ENCODE measurements around the gene GMEB1. TPM values are rescaled to one million over a fixed set of nuclear protein-coding genes. Genes with fewer than 3 reads are reported as not detected.

The GMEB1 gene
- total RNA-seq, 3 donors from 2014 or later (not counting 1 experiment from before 2014, with no cell fraction given), result 26.1 to 29.1 (median 28.3) TPM

GRCh38 chr1:28740118-28740517 lies 71.5 kb downstream of the GMEB1 start:
- H3K4me1 Mint-ChIP-seq, result peaks cover 65 to 67% of the 10 kb centered on the region in 2 donors
- no peaks in the 10 kb centered on the region for H3K27me3 Mint-ChIP-seq (ENCODE audit: low read depth in 2 of 2)
- Histone ChIP-seq H3K27me3 (ENCODE audit: control insufficient read depth, insufficient read depth, low read length) (no peaks in the 10 kb centered on the region), H3K27ac (ENCODE audit: low read length) (no peak overlapping the region), H3K36me3 (ENCODE audit: control insufficient read depth, insufficient read depth, low read length) (peaks cover 59% of the 10 kb centered on the region), H3K4me3 (ENCODE audit: low read length) (no peak overlapping the region), H3K4me1 (ENCODE audit: control insufficient read depth, insufficient read depth, low read length) (peaks cover 39% of the 10 kb centered on the region), H3K9me3 (ENCODE audit: control insufficient read depth, insufficient read depth, low read length) (no peaks in the 10 kb centered on the region)
- ATAC-seq, result no peak
- TF ChIP-seq CTCF (IDR thresholded peaks at IDR 0.05), result no peak
- H3K4me3 Mint-ChIP-seq, result peak overlapping the region; percentile 9
- no peaks in the 10 kb centered on the region for H3K9me3 Mint-ChIP-seq
- no peak for DNase-seq
- intact Hi-C loops (cut with micrococcal nuclease), result no loop called here
- peak overlapping the region; percentile 15 to 93 for H3K27ac Mint-ChIP-seq
- peaks cover 10% of the 10 kb centered on the region for H3K36me3 Mint-ChIP-seq

- DNase-seq (no peak), ATAC-seq (no peak)
- H3K4me1 Mint-ChIP-seq, result peaks cover 55 to 62% of the 10 kb centered on the region in 2 donors
Measured at GRCh38 chr1:28744184-28744583, 75.6 kb downstream of the GMEB1 start.

GRCh38 chr1:28745653-28746173 lies 77.1 kb downstream of the GMEB1 start:
- peak overlapping the region; percentile 62 for H3K4me3 Mint-ChIP-seq
- no peaks in the 10 kb centered on the region for H3K36me3 Mint-ChIP-seq
- H3K4me1 ChIP-seq (ENCODE audit: control insufficient read depth, insufficient read depth, low read length), result peaks cover 46% of the 10 kb centered on the region

More at GRCh38 chr1:28744184-28744583, 75.6 kb downstream of the GMEB1 start:
- H3K27ac ChIP-seq (ENCODE audit: low read length), result no peak overlapping the region
- peaks cover 10% of the 10 kb centered on the region for H3K36me3 Mint-ChIP-seq
- 69% methylated on average over 4 of the region's 4 CpGs for WGBS (ENCODE audit: insufficient coverage)
- H3K4me3 ChIP-seq (ENCODE audit: low read length), result no peak overlapping the region
- H3K27ac Mint-ChIP-seq, result peak overlapping the region; percentile 10 to 45
- H3K9me3 Mint-ChIP-seq, result no peaks in the 10 kb centered on the region
- peaks cover 43% of the 10 kb centered on the region for H3K4me1 ChIP-seq (ENCODE audit: control insufficient read depth, insufficient read depth, low read length)
- TF ChIP-seq CTCF (IDR thresholded peaks at IDR 0.05), result no peak
- peak overlapping the region; percentile 18 for H3K4me3 Mint-ChIP-seq
- H3K27me3 Mint-ChIP-seq (ENCODE audit: low read depth in 2 of 2), result no peaks in the 10 kb centered on the region
- peaks cover 59% of the 10 kb centered on the region for H3K36me3 ChIP-seq (ENCODE audit: control insufficient read depth, insufficient read depth, low read length)
- H3K27me3 ChIP-seq (ENCODE audit: control insufficient read depth, insufficient read depth, low read length), result no peaks in the 10 kb centered on the region
- no peaks in the 10 kb centered on the region for H3K9me3 ChIP-seq (ENCODE audit: control insufficient read depth, insufficient read depth, low read length)
- intact Hi-C loops (cut with micrococcal nuclease), result no loop called here

More at GRCh38 chr1:28745653-28746173, 77.1 kb downstream of the GMEB1 start:
- Mint-ChIP-seq H3K27ac (peak overlapping the region; percentile 10 to 35), H3K9me3 (no peaks in the 10 kb centered on the region), H3K4me1 (peaks cover 61 to 67% of the 10 kb centered on the region in 2 donors), H3K27me3 (ENCODE audit: low read depth in 2 of 2) (no peaks in the 10 kb centered on the region)
- Histone ChIP-seq H3K4me3 (ENCODE audit: low read length) (no peak overlapping the region), H3K9me3 (ENCODE audit: control insufficient read depth, insufficient read depth, low read length) (no peaks in the 10 kb centered on the region), H3K36me3 (ENCODE audit: control insufficient read depth, insufficient read depth, low read length) (peaks cover 47% of the 10 kb centered on the region), H3K27ac (ENCODE audit: low read length) (no peak overlapping the region), H3K27me3 (ENCODE audit: control insufficient read depth, insufficient read depth, low read length) (no peaks in the 10 kb centered on the region)
- no peak for TF ChIP-seq CTCF (IDR thresholded peaks at IDR 0.05)
- ATAC-seq (no peak), DNase-seq (no peak)
- intact Hi-C loops (cut with micrococcal nuclease), result no loop called here
- 95% methylated on average over 2 of the region's 6 CpGs for WGBS (ENCODE audit: insufficient coverage)

Measured in natural killer cell (primary cell).